Testis (tissue), 3 donors: ENCODE results near the gene SLC22A1. TPM values are rescaled to one million over a fixed set of nuclear protein-coding genes. Genes with fewer than 3 reads are reported as not detected.

ENCODE experiments used
- DNase-seq: peaks from one replicate; pipeline ENCODE4 v3.0.0-alpha.2; 2019
- H3K27ac ChIP-seq, 2 donors: fragments of 200-600 bp; sonication (generic); one replicate each; pipeline ENCODE4 v1.5.1; 2019
- H3K27me3 ChIP-seq: fragments of 200-600 bp; sonication (generic); one replicate; pipeline ENCODE4 v1.5.1; 2019
- H3K36me3 ChIP-seq: fragments of 200-600 bp; sonication (generic); one replicate; pipeline ENCODE4 v1.5.1; 2017; ENCODE audit warnings: low read depth; ENCODE audit errors: missing control alignments
- H3K4me1 ChIP-seq: fragments of 200-600 bp; sonication (generic); one replicate; pipeline ENCODE4 v1.5.1; 2019
- H3K4me3 ChIP-seq, 2 donors: fragments of 200-600 bp; sonication (generic); one replicate each; pipeline ENCODE4 v1.5.1; 2017 to 2019
- H3K9me3 ChIP-seq: fragments of 200-600 bp; sonication (generic); one replicate; pipeline ENCODE4 v1.5.1; 2017
- CTCF ChIP-seq, 3 experiments: fragments of 450-650 bp in 2 of 3; fragments of 200-600 bp in 1 of 3; sonication (generic) in 1 of 3; IDR thresholded peaks; one replicate each; pipeline ENCODE4 v1.5.1; 2016 to 2019; ENCODE audit warnings: antibody characterized with exemption in 3 of 3, mild to moderate bottlenecking in 2 of 3, moderate library complexity in 1 of 3
- POLR2A ChIP-seq: fragments of 450-650 bp; IDR thresholded peaks from one replicate; pipeline ENCODE4 v1.6.1; 2017; ENCODE audit warnings: antibody characterized with exemption, mild to moderate bottlenecking, moderate library complexity
- WGBS, 2 donors: methylation state at CpG; one replicate each; pipeline ENCODE4 v1.1.5; 2018; 5-methylcytosine and 5-hydroxymethylcytosine counted together
- intact Hi-C: fragments of 100-400 bp; cut with DNase I; formaldehyde crosslinking; loops from one replicate; pipeline ENCODE4 v1.15.1; 2023; ENCODE audit warnings: low total_unique reads
- polyA plus RNA-seq: library from polyadenylated mRNA; stranded (reverse); fragments of 350-450 nt; fragmentation: Illumina TruSeq; extraction: RNeasy Lipid Tissue Mini Kit (QIAGEN cat#74804); gene quantifications from one replicate; pipeline ENCODE4 v1.2.3, GENCODE V29; 2014; ENCODE audit warnings: low read depth, low replicate concordance; ENCODE audit not compliant: insufficient read depth
- total RNA-seq, 2 donors: library from RNA; depleted of rRNA; stranded (reverse); fragments of >200 nt; gene quantifications; one replicate each; pipeline ENCODE4 v1.2.3, GENCODE V29; 2016

SLC22A1 gene
- total and polyA plus RNA-seq, 3 donors from 2014 or later, result 0.90 to 1.7 (median 1.5) TPM

GRCh38 chr6:160117137-160117536 lies 4.5 kb upstream of the SLC22A1 start:
- Histone ChIP-seq H3K27me3 (no peaks in the 10 kb centered on the region), H3K9me3 (no peaks in the 10 kb centered on the region), H3K36me3 (no peaks in the 10 kb centered on the region), H3K4me1 (no peaks in the 10 kb centered on the region), H3K4me3 (no peak overlapping the region), H3K27ac (no peak overlapping the region)
- no peak for DNase-seq
- 85 to 88% methylated on average over 4 to 5 of the region's 6 CpGs for WGBS, 2 donors
- intact Hi-C loops, result no loop called here
- no peak for TF ChIP-seq POLR2A
- TF ChIP-seq CTCF (IDR thresholded peaks at IDR 0.05), result no peak

- H3K4me3 ChIP-seq, result no peak overlapping the region
- TF ChIP-seq CTCF (IDR thresholded peaks at IDR 0.05) (no peak), POLR2A (no peak)
- no peaks in the 10 kb centered on the region for H3K36me3 ChIP-seq
- H3K9me3 ChIP-seq, result no peaks in the 10 kb centered on the region
- H3K27me3 ChIP-seq, result no peaks in the 10 kb centered on the region
- 86 to 91% methylated on average over 4 to 5 of the region's 5 CpGs for WGBS, 2 donors
- H3K27ac ChIP-seq, result no peak overlapping the region
- H3K4me1 ChIP-seq, result no peaks in the 10 kb centered on the region
- no peak for DNase-seq
- intact Hi-C loops, result no loop called here
Measured at GRCh38 chr6:160118620-160119229, 2.9 kb upstream of the SLC22A1 start.

- no peak for TF ChIP-seq CTCF (IDR thresholded peaks at IDR 0.05)
- TF ChIP-seq POLR2A, result no peak
Measured at GRCh38 chr6:160120087-160120486, 1.5 kb upstream of the SLC22A1 start.

GRCh38 chr6:160121981-160122380 lies 366 bp downstream of the SLC22A1 start:
- no peaks in the 10 kb centered on the region for H3K27me3 ChIP-seq
- H3K4me1 ChIP-seq, result no peaks in the 10 kb centered on the region
- 95 to 100% methylated on average over 3 to 14 of the region's 14 CpGs for WGBS, 2 donors
- DNase-seq, result no peak
- H3K9me3 ChIP-seq, result no peaks in the 10 kb centered on the region
- H3K4me3 ChIP-seq, result no peak overlapping the region
- intact Hi-C loops, result no loop called here
- no peak overlapping the region for H3K27ac ChIP-seq
- no peaks in the 10 kb centered on the region for H3K36me3 ChIP-seq
- TF ChIP-seq CTCF (IDR thresholded peaks at IDR 0.05) (no peak), POLR2A (no peak)

More at GRCh38 chr6:160120087-160120486, 1.5 kb upstream of the SLC22A1 start:
- no peak for DNase-seq
- H3K27me3 ChIP-seq, result no peaks in the 10 kb centered on the region
- no peak overlapping the region for H3K4me3 ChIP-seq
- H3K9me3 ChIP-seq, result no peaks in the 10 kb centered on the region
- no peaks in the 10 kb centered on the region for H3K4me1 ChIP-seq
- intact Hi-C loops, result no loop called here
- no peaks in the 10 kb centered on the region for H3K36me3 ChIP-seq
- H3K27ac ChIP-seq, result no peak overlapping the region
- 89 to 91% methylated on average over 1 of the region's 1 CpG for WGBS, 2 donors

GRCh38 chr6:160122744-160123143 lies 1.1 kb downstream of the SLC22A1 start:
- Histone ChIP-seq H3K9me3 (no peaks in the 10 kb centered on the region), H3K4me1 (no peaks in the 10 kb centered on the region), H3K27ac (no peak overlapping the region), H3K36me3 (no peaks in the 10 kb centered on the region), H3K4me3 (no peak overlapping the region), H3K27me3 (no peaks in the 10 kb centered on the region)
- WGBS, 2 donors, result 88 to 99% methylated on average over 5 of the region's 5 CpGs
- no peak for TF ChIP-seq POLR2A
- no peak for TF ChIP-seq CTCF (IDR thresholded peaks at IDR 0.05)
- intact Hi-C loops, result no loop called here
- no peak for DNase-seq
